ENCODE data around the gene H1-8.
"Not testable (repeated sequence)": the region's sequence is repeated elsewhere in the genome, so short reads cannot be mapped to it uniquely, and the experiment has no call there.

H1-8 gene

GRCh38 chr3:129533406-129533805 lies 9.6 kb upstream of the H1-8 start:
- no peak for DNase-seq (ENCODE audit: low read depth in 2 of 2)

GRCh38 chr3:129534428-129535027 lies 8.4 kb upstream of the H1-8 start:
- no peak for DNase-seq (ENCODE audit: low read depth in 2 of 2)

GRCh38 chr3:129535075-129535474 lies 7.9 kb upstream of the H1-8 start:
- DNase-seq (ENCODE audit: low read depth in 2 of 2) = no peak

GRCh38 chr3:129536374-129536667 lies 6.7 kb upstream of the H1-8 start:
- no peak for DNase-seq (ENCODE audit: low read depth in 2 of 2)

GRCh38 chr3:129536804-129537203 lies 6.2 kb upstream of the H1-8 start:
- no peak for DNase-seq (ENCODE audit: low read depth in 2 of 2)

- DNase-seq (ENCODE audit: low read depth in 2 of 2) = no peak
Measured at GRCh38 chr3:129539206-129539605, 3.8 kb upstream of the H1-8 start.

GRCh38 chr3:129540776-129541516 lies 2.0 kb upstream of the H1-8 start:
- no peak for DNase-seq (ENCODE audit: low read depth in 2 of 2)

GRCh38 chr3:129542747-129543146 lies 228 bp upstream of the H1-8 start:
- DNase-seq (ENCODE audit: low read depth in 2 of 2) = no peak

- no peak for DNase-seq (ENCODE audit: low read depth in 2 of 2)
Measured at GRCh38 chr3:129543999-129544398, 1.0 kb downstream of the H1-8 start.

- DNase-seq (ENCODE audit: low read depth in 2 of 2) = not testable (repeated sequence)
Measured at GRCh38 chr3:129545951-129546350, 3.0 kb downstream of the H1-8 start.

GRCh38 chr3:129547241-129547640 lies 4.3 kb downstream of the H1-8 start:
- DNase-seq (ENCODE audit: low read depth in 2 of 2) = no peak

- no peak for DNase-seq (ENCODE audit: low read depth in 2 of 2)
Measured at GRCh38 chr3:129548104-129548965, 5.4 kb downstream of the H1-8 start.

GRCh38 chr3:129549006-129549800 lies 6.2 kb downstream of the H1-8 start:
- no peak for DNase-seq (ENCODE audit: low read depth in 2 of 2)

GRCh38 chr3:129549805-129550204 lies 6.8 kb downstream of the H1-8 start:
- DNase-seq (ENCODE audit: low read depth in 2 of 2) = no peak

GRCh38 chr3:129552287-129553050 lies 9.5 kb downstream of the H1-8 start:
- no peak for DNase-seq (ENCODE audit: low read depth in 2 of 2)

- DNase-seq (ENCODE audit: low read depth in 2 of 2) = no peak
Measured at GRCh38 chr3:129553171-129553570, 10.2 kb downstream of the H1-8 start.

GRCh38 chr3:129553719-129554118 lies 10.7 kb downstream of the H1-8 start:
- no peak for DNase-seq (ENCODE audit: low read depth in 2 of 2)

GRCh38 chr3:129554356-129555152 lies 11.6 kb downstream of the H1-8 start:
- DNase-seq (ENCODE audit: low read depth in 2 of 2) = no peak

GRCh38 chr3:129555153-129555550 lies 12.2 kb downstream of the H1-8 start:
- DNase-seq (ENCODE audit: low read depth in 2 of 2) = no peak

- no peak for DNase-seq (ENCODE audit: low read depth in 2 of 2)
Measured at GRCh38 chr3:129555616-129556357, 12.8 kb downstream of the H1-8 start.

Data from stimulated activated CD8-positive, alpha-beta memory T cell treated with anti-CD3 and anti-CD28 coated beads, Interleukin-2, amount 100 ng/mL, for 48 hours (primary cell).